DMS114 treated with DMSO at 0.1 percent for 48 hours (cell line): ENCODE data around the gene ZDHHC7.

ENCODE experiments used
- DNase-seq: peaks from one replicate; lab custom pipeline; 2025; ENCODE audit not compliant: unreplicated experiment; lab: John Stamatoyannopoulos, UW

Gene ZDHHC7

DNA sequence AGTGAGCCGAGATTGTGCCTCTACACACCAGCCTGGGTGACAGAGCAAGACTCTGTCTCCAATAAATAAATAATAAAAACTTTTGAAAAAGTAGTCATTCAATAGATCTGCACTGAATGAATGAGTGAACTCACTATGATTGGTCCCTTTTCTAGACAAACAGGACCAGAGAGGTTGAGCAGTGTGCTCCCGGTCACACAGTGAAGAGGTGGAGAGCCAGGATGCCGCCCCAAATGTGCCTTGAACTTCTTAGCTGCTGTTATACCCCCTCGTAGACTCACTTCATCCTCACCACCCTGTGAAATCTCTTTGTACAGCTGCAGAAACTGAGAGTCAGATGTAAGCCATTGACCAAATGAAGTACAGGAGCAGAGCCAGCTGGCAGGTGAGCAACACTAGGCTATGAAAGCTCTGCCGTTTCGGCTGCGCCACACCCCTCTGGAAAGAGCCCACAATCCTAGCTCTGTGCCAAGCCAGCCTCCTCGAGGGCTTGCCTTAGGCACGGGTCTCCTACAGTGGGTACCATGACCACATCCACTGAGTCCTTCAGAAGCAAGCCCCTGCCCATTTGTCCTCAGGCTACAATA is 8.4 kb upstream of the ZDHHC7 start:
- DNase-seq: no peak

DNA sequence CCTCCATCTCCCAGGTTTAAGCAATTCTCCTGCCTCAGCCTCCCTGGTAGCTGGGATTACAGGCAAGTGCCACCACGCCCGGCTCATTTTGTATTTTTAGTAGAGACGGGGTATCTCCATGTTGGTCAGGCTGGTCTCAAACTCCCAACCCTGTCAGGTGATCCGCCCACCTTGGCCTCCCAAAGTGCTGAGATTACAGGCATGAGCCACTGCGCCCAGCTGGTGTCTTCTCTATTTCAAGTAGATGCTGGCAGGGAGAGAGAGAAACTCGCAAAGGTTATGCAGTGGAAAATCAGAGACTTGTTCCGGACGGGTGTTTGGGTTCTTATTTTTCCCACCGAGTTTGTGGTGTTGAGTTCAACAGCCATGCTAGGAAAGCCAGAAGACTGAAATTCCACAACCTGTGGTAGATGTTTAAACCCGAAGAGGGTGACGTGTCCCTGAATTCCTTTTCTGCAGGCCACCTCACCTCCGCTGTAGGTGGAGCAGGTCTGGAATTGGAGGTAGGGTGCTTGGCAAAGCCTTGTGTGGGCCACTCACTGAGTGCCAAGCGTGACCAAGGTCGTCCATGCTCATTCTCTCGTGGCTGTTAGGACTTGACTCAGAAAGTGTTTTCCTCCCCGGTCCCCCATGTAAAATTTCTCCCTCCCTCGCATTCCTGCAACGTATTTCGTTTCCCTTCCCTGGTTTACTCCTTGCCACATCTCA is 7.3 kb upstream of the ZDHHC7 start:
- DNase-seq: no peak

DNA sequence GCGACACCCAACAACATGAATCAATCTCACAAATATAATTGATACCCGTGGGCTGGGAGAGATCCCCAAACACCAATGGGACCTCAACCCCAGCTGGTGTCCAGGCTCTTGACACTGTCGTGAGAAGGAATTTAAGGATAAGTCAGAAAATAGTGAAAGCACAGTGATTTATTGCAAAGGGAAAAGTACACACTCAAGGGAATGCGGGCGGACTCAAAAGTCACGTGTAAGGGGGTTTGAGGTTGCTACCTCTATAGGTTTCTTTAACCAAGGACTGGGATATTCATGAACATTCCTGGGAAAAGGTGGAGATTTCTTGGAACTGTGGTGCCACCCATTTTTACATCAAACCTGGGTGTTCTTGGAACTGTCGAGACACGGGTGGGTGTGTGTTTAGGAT is 6.3 kb upstream of the ZDHHC7 start:
- DNase-seq: no peak

DNA sequence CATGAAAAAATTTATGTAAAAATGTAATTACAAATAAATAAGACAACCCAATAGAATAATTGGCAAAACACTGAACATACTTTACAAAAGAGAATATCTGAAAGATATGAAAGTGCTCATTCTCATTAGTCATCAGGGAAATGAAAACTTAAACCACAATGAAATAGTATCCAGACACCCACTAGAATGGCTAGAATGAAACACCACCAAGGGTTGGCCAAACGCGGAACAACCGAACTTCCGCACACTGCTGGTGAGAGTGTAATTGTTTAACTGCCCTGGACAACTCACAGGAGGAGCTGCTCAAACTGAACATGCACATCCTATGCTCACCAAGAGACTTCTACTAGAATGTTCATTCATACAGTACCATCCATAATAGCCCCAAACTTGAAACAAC is 5.8 kb upstream of the ZDHHC7 start:
- DNase-seq: no peak

GRCh38 chr16:85015481-85016187 is 4.3 kb upstream of the ZDHHC7 start:
- no peak for DNase-seq

DNA sequence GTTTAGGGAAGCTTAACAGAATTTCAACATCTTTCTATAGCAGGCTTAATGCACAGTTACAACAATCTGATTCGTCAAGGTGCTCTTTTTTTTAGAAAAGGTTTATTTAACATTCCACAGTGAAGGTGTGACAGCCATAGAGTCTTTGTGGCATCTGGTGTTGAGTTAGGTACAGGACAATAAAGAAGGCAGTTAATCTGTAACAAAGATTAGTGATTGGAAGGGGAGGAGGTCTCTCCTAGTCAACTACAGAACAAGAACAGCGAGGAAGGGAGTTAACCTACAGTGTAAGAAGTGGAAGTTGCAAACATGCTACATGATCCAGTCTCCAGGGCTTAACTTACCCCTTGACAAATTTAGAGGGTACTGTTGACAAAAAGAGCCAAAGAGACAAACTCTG is 3.0 kb upstream of the ZDHHC7 start:
- DNase-seq: no peak

DNA sequence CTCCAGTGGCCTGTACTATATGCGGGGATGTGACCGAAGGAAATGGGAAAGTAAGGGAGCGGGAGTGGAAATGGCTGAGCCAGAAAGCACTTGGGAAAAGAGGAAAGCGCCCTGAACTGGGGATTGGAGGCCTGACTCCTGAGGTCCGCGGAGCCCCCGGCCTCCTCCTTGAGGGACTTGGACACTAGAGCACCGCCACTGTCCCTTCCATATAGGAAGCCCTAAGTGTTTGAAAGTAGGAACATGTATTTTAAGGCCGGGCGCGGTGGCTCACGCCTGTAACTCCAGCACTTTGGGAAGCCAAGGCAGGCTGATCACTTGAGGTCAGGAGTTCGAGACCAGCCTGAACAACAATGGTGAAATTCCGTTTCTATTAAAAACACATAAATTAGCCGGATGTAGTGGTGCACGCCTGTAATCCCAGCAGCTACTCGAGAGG is 530 bp upstream of the ZDHHC7 start:
- no peak for DNase-seq

GRCh38 chr16:85010446-85010930 is 847 bp downstream of the ZDHHC7 start:
- no peak for DNase-seq

GRCh38 chr16:85008271-85008670 is 3.1 kb downstream of the ZDHHC7 start:
- no peak for DNase-seq

DNA sequence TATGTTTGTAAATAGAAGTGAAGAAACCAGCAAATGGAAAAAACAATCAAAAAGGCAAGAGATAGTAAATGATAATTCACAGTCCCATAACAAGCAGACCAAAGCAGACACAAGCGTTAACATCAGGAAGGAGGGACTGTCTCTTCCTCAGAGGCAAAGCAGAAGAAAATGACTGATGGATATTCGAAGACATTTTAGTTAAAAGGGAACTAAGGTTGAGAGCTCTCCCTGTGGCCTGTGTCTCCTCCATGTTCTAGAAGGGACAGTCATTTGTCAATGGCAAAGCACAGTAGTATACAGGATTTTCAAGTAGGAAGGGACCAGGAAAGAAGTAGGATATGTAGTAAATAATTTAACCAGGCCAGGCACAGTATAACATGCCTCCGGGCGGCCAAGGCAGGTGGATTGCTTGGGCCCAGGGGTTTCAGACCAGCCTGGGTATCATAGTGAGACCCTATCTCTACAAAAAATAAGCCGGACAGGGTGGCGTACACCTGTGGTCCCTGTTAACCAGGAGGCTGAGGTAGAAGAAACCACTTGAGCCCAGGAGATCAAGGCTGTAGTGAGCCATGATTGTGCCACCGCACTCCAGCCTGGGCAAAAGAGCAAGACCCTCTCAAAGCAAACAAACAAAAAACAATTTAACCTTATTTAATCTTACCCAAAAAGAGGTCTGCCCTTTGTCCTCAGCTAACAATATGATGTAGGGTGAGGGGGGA is 3.7 kb downstream of the ZDHHC7 start:
- DNase-seq: no peak

GRCh38 chr16:85006639-85007038 is 4.7 kb downstream of the ZDHHC7 start:
- DNase-seq: no peak

DNA sequence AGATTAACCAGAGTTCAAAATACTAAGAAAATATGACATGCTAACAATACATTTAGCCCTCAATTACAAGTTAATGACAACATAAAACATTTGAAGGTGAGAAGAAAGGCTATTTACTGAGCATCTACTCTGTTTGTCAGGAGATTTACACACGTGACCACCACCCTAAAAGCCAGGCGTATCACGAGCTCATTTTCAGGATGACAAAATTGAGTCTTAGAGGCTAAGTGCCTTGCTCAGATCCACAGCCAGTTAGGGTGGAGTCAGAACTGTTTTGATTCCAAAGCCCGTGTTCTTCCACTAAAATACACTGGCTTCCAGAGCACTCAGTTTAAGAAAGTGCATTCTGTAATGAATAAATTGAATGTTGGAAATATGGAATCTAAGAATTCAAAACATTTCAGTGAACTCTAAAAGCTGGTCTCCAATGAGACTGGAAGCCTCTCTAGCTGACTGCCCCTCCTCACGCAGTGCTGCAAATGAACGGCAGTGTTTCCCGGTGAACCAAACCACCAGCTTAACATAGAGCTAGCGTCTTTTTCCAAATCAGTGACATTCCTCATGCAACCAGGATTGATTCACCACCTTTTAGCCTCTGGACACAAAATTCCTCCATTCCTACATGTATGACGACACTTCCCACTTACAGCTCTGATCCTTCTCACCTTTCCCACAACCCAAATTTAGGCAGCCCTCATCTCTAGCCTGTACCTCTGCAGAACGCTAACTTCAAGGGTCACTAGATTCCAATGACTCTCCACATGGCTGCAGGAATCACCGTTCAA is 5.9 kb downstream of the ZDHHC7 start:
- no peak for DNase-seq

- no peak for DNase-seq
Observed at GRCh38 chr16:85004587-85005205, 6.6 kb downstream of the ZDHHC7 start.

GRCh38 chr16:85003725-85004586 is 7.4 kb downstream of the ZDHHC7 start:
- no peak for DNase-seq

DNA sequence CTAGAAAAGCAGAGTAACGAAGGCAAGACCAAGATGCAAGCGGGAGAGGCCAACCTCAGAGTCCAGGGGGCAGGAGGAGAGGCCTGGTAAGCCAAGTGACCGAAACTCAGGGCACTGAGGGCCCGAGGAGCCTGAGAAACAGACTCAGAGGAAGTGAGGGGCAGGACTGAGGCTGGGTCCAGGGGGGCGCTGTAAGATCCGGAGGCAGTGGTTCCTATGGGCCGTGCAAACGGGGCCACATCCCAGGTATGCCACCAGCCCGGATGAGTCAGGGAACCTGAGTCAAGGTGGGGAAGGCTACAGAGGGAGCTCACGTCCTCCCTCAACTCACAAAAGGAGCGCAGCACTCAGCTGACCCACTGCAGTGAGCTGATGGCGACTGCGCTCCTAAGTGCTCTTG is 8.3 kb downstream of the ZDHHC7 start:
- no peak for DNase-seq

DNA sequence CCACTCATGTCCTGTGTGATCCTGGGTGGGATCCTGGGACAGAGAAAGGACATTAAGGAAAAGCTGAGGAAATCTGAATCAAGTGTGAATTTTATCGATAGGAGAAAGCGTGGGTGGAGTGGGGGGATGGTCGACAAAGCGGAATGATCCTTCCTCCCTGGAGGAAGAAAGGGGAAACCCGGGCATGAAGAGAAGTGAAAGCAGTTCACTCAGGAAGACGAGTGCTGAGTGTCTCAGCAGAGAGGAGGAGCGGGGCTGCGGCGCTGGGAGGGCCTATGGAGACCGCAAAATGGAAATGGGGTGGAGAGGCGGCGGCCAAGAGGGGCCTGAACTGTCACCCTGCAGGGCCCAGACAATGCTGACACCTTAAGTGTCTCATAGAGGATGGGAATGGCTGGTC is 8.7 kb downstream of the ZDHHC7 start:
- no peak for DNase-seq

DNA sequence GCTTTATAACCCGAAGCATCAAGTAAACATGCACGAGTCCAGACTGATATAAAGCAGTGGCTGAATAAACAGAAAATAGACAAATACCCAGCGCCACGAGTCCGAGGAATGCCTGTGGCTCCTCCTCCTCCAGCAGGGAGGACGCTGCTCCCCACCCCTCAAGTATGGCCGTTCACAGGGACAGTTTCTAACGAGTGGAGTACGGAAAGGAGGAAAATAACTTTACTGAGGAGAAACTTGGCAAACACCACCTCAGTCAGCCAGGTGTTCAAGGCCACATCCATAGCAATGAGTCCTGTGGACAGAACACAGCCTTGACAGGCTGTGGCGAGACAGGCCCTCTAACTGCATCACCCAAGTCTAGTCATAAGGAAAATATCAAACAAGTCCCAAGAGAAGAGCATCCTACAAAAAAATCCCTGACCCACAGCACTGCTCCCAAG is 9.2 kb downstream of the ZDHHC7 start:
- no peak for DNase-seq

DNA sequence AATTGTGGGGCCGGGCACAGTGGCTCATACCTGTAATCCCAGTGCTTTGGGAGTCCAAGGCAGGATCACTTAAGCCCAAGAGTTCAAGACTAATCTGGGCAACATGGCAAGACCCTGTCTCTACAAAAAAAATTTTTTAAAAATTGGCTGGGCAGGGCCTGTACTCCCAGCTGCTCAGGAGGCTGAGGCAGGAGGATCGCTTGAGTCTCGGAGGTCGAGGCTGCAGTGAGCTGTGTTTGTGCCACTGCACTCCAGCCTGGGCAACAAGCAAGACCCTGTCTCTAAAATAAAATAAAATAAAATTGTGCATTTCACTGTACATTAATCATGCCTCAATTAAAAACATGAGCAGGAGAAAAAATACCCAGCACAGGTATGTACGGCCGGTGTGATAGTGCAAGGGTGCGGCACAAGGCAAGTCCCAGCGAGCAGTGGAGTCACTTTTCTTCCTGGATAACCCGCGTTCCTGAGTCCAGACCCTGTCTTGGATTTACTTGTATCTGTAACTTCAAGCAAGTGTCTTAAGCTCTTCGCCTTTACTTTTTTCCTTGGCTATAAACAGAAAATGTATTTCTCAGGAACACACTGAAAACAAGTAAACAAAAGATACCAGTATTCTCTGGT is 11.4 kb downstream of the ZDHHC7 start:
- no peak for DNase-seq

- no peak for DNase-seq
Observed at GRCh38 chr16:84999200-84999599, 12.1 kb downstream of the ZDHHC7 start.
